ENCODE data around the gene ADAMTSL1. TPM values are rescaled to one million over a fixed set of nuclear protein-coding genes. Genes with fewer than 3 reads are reported as not detected.
A peak's percentile ranks its signal among the peaks of the same experiment; 100 is the strongest.

Gene ADAMTSL1
- total RNA-seq, 1 donor from 2014 or later: 12.6 TPM

GRCh38 chr9:18666986-18667772, 193.2 kb downstream of the ADAMTSL1 start:
- no peaks in the 10 kb centered on the region for H3K27me3 ChIP-seq (ENCODE audit: insufficient read depth, low read length)
- no peak overlapping the region for H3K4me2 ChIP-seq (ENCODE audit: low read length)
- no peaks in the 10 kb centered on the region for H3K9me3 ChIP-seq (ENCODE audit: insufficient read depth, low read depth, low read length)
- H3K4me1 ChIP-seq (ENCODE audit: insufficient read depth, low read length): peaks cover 5% of the 10 kb centered on the region
- Mint-ChIP-seq H3K36me3 (ENCODE audit: low read depth, unreplicated experiment) (peaks cover 3% of the 10 kb centered on the region), H3K27ac (ENCODE audit: unreplicated experiment) (no peak overlapping the region), H3K27me3 (ENCODE audit: low read depth, unreplicated experiment) (no peaks in the 10 kb centered on the region), H3K4me1 (ENCODE audit: low read depth, unreplicated experiment) (peaks cover 2% of the 10 kb centered on the region), H3K9me3 (ENCODE audit: unreplicated experiment) (no peaks in the 10 kb centered on the region), H3K4me3 (ENCODE audit: unreplicated experiment) (no peak overlapping the region)
- TF ChIP-seq CTCF (IDR thresholded peaks at IDR 0.05; ENCODE audit: insufficient read depth, low read depth, low read length) (no peak), EZH2 (IDR thresholded peaks at IDR 0.05; ENCODE audit: insufficient read depth, low read length) (no peak)
- no peak overlapping the region for H3K27ac ChIP-seq (ENCODE audit: low read depth, low read length)
- no peaks in the 10 kb centered on the region for H4K20me1 ChIP-seq (ENCODE audit: insufficient read depth, low read length)
- H2AFZ ChIP-seq (ENCODE audit: low read depth, low read length): no peak overlapping the region
- DNase-seq (ENCODE audit: low read depth) (peak; percentile 45), FAIRE-seq (peak; percentile 26)
- H3K9ac ChIP-seq (ENCODE audit: low read length): no peak overlapping the region
- no peaks in the 10 kb centered on the region for H3K79me2 ChIP-seq (ENCODE audit: insufficient read depth, low read length)
- H3K4me3 ChIP-seq (ENCODE audit: insufficient read depth, low read depth, low read length): no peak overlapping the region
- peaks cover 7% of the 10 kb centered on the region for H3K36me3 ChIP-seq (ENCODE audit: insufficient read depth, low read length)

- H3K4me3 ChIP-seq (ENCODE audit: insufficient read depth, low read depth, low read length): no peak overlapping the region
- FAIRE-seq: no peak
- H3K27me3 ChIP-seq (ENCODE audit: insufficient read depth, low read length): no peaks in the 10 kb centered on the region
- H4K20me1 ChIP-seq (ENCODE audit: insufficient read depth, low read length): no peaks in the 10 kb centered on the region
- peaks cover 3% of the 10 kb centered on the region for H3K4me1 Mint-ChIP-seq (ENCODE audit: low read depth, unreplicated experiment)
- no peak overlapping the region for H3K27ac ChIP-seq (ENCODE audit: low read depth, low read length)
- H3K79me2 ChIP-seq (ENCODE audit: insufficient read depth, low read length): no peaks in the 10 kb centered on the region
- peaks cover 11% of the 10 kb centered on the region for H3K36me3 ChIP-seq (ENCODE audit: insufficient read depth, low read length)
- H3K4me2 ChIP-seq (ENCODE audit: low read length): no peak overlapping the region
- H3K27me3 Mint-ChIP-seq (ENCODE audit: low read depth, unreplicated experiment): no peaks in the 10 kb centered on the region
- peaks cover 5% of the 10 kb centered on the region for H3K4me1 ChIP-seq (ENCODE audit: insufficient read depth, low read length)
- no peak overlapping the region for H2AFZ ChIP-seq (ENCODE audit: low read depth, low read length)
- no peak for DNase-seq (ENCODE audit: low read depth)
- no peak overlapping the region for H3K9ac ChIP-seq (ENCODE audit: low read length)
- TF ChIP-seq CTCF (IDR thresholded peaks at IDR 0.05; ENCODE audit: insufficient read depth, low read depth, low read length) (no peak), EZH2 (IDR thresholded peaks at IDR 0.05; ENCODE audit: insufficient read depth, low read length) (no peak)
- H3K27ac Mint-ChIP-seq (ENCODE audit: unreplicated experiment): no peak overlapping the region
- H3K9me3 Mint-ChIP-seq (ENCODE audit: unreplicated experiment): no peaks in the 10 kb centered on the region
- H3K4me3 Mint-ChIP-seq (ENCODE audit: unreplicated experiment): no peak overlapping the region
- no peaks in the 10 kb centered on the region for H3K9me3 ChIP-seq (ENCODE audit: insufficient read depth, low read depth, low read length)
- H3K36me3 Mint-ChIP-seq (ENCODE audit: low read depth, unreplicated experiment): no peaks in the 10 kb centered on the region
Observed at GRCh38 chr9:18668944-18669343, 195.0 kb downstream of the ADAMTSL1 start.

- Histone ChIP-seq H3K4me2 (ENCODE audit: low read length) (no peak overlapping the region), H3K9me3 (ENCODE audit: insufficient read depth, low read depth, low read length) (no peaks in the 10 kb centered on the region), H3K79me2 (ENCODE audit: insufficient read depth, low read length) (no peaks in the 10 kb centered on the region), H3K36me3 (ENCODE audit: insufficient read depth, low read length) (peaks cover 14% of the 10 kb centered on the region), H3K27ac (ENCODE audit: low read depth, low read length) (no peak overlapping the region), H4K20me1 (ENCODE audit: insufficient read depth, low read length) (no peaks in the 10 kb centered on the region), H3K9ac (ENCODE audit: low read length) (no peak overlapping the region), H3K4me1 (ENCODE audit: insufficient read depth, low read length) (no peaks in the 10 kb centered on the region), H2AFZ (ENCODE audit: low read depth, low read length) (no peak overlapping the region), H3K4me3 (ENCODE audit: insufficient read depth, low read depth, low read length) (no peak overlapping the region), H3K27me3 (ENCODE audit: insufficient read depth, low read length) (no peaks in the 10 kb centered on the region)
- FAIRE-seq (peak; percentile 50), DNase-seq (ENCODE audit: low read depth) (no peak)
- peaks cover 1% of the 10 kb centered on the region for H3K4me1 Mint-ChIP-seq (ENCODE audit: low read depth, unreplicated experiment)
- no peaks in the 10 kb centered on the region for H3K27me3 Mint-ChIP-seq (ENCODE audit: low read depth, unreplicated experiment)
- TF ChIP-seq EZH2 (IDR thresholded peaks at IDR 0.05; ENCODE audit: insufficient read depth, low read length) (no peak), CTCF (IDR thresholded peaks at IDR 0.05; ENCODE audit: insufficient read depth, low read depth, low read length) (no peak)
- H3K4me3 Mint-ChIP-seq (ENCODE audit: unreplicated experiment): no peak overlapping the region
- H3K36me3 Mint-ChIP-seq (ENCODE audit: low read depth, unreplicated experiment): no peaks in the 10 kb centered on the region
- H3K9me3 Mint-ChIP-seq (ENCODE audit: unreplicated experiment): no peaks in the 10 kb centered on the region
- no peak overlapping the region for H3K27ac Mint-ChIP-seq (ENCODE audit: unreplicated experiment)
Observed at GRCh38 chr9:18672706-18673105, 198.8 kb downstream of the ADAMTSL1 start.

Measured in astrocyte (in vitro differentiated cells and primary cell).